HuH-7 (cell line): ENCODE measurements around the gene SHISA7.

Source experiments
- DNase-seq: peaks from one replicate; pipeline ENCODE4 v3.0.0; 2011; ENCODE audit warnings: low spot score

SHISA7 gene

GRCh38 chr19:55482156-55482961 is 39.3 kb upstream of the SHISA7 start:
- no peak for DNase-seq

- DNase-seq, result no peak
Measured at GRCh38 chr19:55481794-55482155, 38.7 kb upstream of the SHISA7 start.

- no peak for DNase-seq
Measured at GRCh38 chr19:55481148-55481793, 38.2 kb upstream of the SHISA7 start.

- DNase-seq, result no peak
Measured at GRCh38 chr19:55479451-55480230, 36.5 kb upstream of the SHISA7 start.

GRCh38 chr19:55479045-55479444 is 35.9 kb upstream of the SHISA7 start:
- DNase-seq, result no peak

- no peak for DNase-seq
Measured at GRCh38 chr19:55478364-55478763, 35.3 kb upstream of the SHISA7 start.

- no peak for DNase-seq
Measured at GRCh38 chr19:55477905-55478304, 34.8 kb upstream of the SHISA7 start.

GRCh38 chr19:55476100-55476775 is 33.1 kb upstream of the SHISA7 start, which contains the start of gene ZNF628:
TSS of gene ZNF628 (plus strand) at chr19:55476617. CDS start at chr19:55479911, 3,294 bp downstream.
- DNase-seq, result peak; percentile 99

- DNase-seq, result no peak
Measured at GRCh38 chr19:55474269-55475265, 31.5 kb upstream of the SHISA7 start.

- DNase-seq, result no peak
Measured at GRCh38 chr19:55473225-55474012, 30.3 kb upstream of the SHISA7 start.

- DNase-seq, result no peak
Measured at GRCh38 chr19:55472463-55472862, 29.4 kb upstream of the SHISA7 start.

- no peak for DNase-seq
Measured at GRCh38 chr19:55471266-55471665, 28.2 kb upstream of the SHISA7 start.

GRCh38 chr19:55468054-55468393 is 24.9 kb upstream of the SHISA7 start:
- DNase-seq, result no peak

- DNase-seq, result peak; percentile 76
Measured at GRCh38 chr19:55467236-55468053, 24.3 kb upstream of the SHISA7 start.

GRCh38 chr19:55466241-55466614 is 23.1 kb upstream of the SHISA7 start:
- no peak for DNase-seq

- DNase-seq, result no peak
Measured at GRCh38 chr19:55465460-55466240, 22.6 kb upstream of the SHISA7 start.

- DNase-seq, result no peak
Measured at GRCh38 chr19:55464662-55465054, 21.6 kb upstream of the SHISA7 start, which contains the start of gene C19orf85. TSS of gene C19orf85 (minus strand) at chr19:55464751. CDS start at chr19:55464554, 197 bp downstream.

GRCh38 chr19:55464039-55464661 is 21.1 kb upstream of the SHISA7 start:
- no peak for DNase-seq
